GM12891 (cell line): ENCODE results near the gene COQ4.

Experiments
- POLR2A ChIP-seq: IDR thresholded peaks from 2 replicates; pipeline ENCODE4 v1.6.1; 2011; ENCODE audit warnings: low read depth, low read length, control low read depth
- POLR2AphosphoS5 ChIP-seq: IDR thresholded peaks from 2 replicates; pipeline ENCODE4 v1.6.1; 2011; ENCODE audit warnings: low read depth, low read length, control low read depth
- SPI1 ChIP-seq: IDR thresholded peaks from 2 replicates; pipeline ENCODE4 v1.6.1; 2011; ENCODE audit warnings: low read depth, low read length, control low read depth
- TAF1 ChIP-seq: IDR thresholded peaks from 2 replicates; pipeline ENCODE4 v1.6.1; 2011; ENCODE audit warnings: low read depth, low read length, control low read depth

DNA sequence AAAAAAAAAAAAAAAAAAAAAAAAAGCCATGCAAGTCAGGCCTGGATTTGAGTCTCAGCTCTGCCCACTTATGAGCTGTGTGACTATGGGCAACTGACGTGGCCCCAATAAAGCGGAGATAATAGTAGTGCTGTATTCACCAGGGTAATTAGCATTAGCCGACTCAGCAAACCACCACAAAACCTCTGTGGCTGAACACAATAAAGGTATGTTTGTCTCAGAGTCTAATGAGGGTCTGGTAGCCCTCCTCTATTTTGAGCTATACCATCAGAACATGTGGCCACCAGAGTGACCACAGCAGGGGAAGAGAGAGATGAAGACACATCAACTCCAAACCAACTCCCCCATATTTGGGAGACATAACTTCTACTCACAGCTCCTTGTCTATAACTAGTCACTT, 30.6 kb upstream of the COQ4 start:
- no peak for TF ChIP-seq POLR2AphosphoS5
- no peak for TF ChIP-seq POLR2A
- no peak for TF ChIP-seq TAF1
- TF ChIP-seq SPI1 = no peak
